ENCODE results near the gene ESPNL. TPM values are rescaled to one million over a fixed set of nuclear protein-coding genes. Genes with fewer than 3 reads are reported as not detected.

Gene ESPNL
- total RNA-seq, 1 donor, result 1.3 TPM

DNA sequence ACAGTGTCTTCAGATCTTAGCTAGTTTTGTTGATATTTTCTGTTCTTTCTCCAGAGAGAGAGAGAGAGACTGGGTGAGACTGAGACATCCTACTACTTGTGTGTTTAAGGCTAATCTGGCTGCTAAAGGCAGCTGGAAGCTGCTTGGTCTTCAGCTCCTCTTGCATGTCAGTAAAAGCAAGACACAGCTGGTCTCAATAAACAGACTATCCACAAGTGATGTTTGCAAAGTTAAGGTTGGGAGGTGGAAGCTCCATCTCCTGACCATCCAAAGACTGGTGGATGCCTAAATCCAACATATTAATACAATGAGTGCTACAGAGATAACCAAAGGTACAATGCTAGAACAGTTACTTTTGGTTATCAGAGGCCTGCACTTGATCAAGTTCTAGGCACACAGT, 76.5 kb downstream of the ESPNL start:
- peak; percentile 59 for DNase-seq (ENCODE audit: low read depth)
- H3K4me3 ChIP-seq (ENCODE audit: low read depth, low read length), result no peak overlapping the region
- TF ChIP-seq, protein P1, sequence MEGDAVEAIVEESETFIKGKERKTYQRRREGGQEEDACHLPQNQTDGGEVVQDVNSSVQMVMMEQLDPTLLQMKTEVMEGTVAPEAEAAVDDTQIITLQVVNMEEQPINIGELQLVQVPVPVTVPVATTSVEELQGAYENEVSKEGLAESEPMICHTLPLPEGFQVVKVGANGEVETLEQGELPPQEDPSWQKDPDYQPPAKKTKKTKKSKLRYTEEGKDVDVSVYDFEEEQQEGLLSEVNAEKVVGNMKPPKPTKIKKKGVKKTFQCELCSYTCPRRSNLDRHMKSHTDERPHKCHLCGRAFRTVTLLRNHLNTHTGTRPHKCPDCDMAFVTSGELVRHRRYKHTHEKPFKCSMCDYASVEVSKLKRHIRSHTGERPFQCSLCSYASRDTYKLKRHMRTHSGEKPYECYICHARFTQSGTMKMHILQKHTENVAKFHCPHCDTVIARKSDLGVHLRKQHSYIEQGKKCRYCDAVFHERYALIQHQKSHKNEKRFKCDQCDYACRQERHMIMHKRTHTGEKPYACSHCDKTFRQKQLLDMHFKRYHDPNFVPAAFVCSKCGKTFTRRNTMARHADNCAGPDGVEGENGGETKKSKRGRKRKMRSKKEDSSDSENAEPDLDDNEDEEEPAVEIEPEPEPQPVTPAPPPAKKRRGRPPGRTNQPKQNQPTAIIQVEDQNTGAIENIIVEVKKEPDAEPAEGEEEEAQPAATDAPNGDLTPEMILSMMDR (IDR thresholded peaks at IDR 0.05; ENCODE audit: insufficient read depth, low read depth, low read length), result no peak

DNA sequence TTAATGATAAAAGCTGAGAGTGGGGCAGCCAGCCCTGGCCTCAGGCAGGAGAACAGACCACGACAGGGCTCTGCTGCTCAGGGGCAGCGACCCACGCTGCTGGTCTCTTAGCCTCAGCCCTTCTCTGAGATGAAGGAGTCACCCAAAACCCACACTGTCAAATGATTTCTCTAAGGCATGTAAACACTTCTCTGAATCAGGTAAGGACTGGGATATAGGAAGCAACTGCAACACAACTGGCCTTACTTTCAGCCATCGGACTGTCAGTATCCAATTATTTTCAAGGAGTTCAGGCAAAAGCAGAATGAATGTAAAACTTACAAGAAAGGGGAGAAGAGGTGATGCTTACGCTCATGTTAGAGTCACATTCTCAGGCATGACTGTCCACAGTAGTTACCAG, 80.4 kb downstream of the ESPNL start:
- TF ChIP-seq, protein P1 (IDR thresholded peaks at IDR 0.05; ENCODE audit: insufficient read depth, low read depth, low read length), result no peak
- H3K4me3 ChIP-seq (ENCODE audit: low read depth, low read length), result no peak overlapping the region
- no peak for DNase-seq (ENCODE audit: low read depth)

DNA sequence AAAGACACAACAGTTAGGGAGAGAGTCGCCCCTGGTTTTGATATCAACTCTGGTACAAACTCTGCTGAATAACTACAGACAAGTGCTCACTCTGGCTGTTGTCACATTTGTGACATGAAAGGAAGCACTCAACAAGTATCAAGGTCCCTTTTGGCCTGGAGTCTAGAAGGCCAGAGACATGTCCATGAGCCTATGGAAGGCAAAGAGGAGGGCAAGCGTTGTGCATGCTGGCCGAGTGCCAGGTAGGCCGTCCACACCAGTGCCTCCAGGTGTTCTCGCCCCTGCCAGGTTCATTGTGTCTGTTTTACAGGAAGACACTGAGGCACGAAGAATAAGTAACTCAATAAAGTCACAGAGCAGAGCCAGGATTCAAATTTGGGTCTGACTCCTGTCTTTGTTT, 82.2 kb downstream of the ESPNL start:
- H3K4me3 ChIP-seq (ENCODE audit: low read depth, low read length), result no peak overlapping the region
- DNase-seq (ENCODE audit: low read depth), result no peak
- TF ChIP-seq, protein P1 (IDR thresholded peaks at IDR 0.05; ENCODE audit: insufficient read depth, low read depth, low read length), result no peak

Other genes starting within 250 kb of the ESPNL start
- gene RAMP1, start 240.7 kb upstream of the ESPNL start, total RNA-seq, result 28.0 and 35.0 TPM in 2 replicates
- 49.3 and 81.6 TPM in 2 replicates for gene UBE2F, start 133.3 kb upstream of the ESPNL start, total RNA-seq
- 12.6 and 18.6 TPM in 2 replicates for gene SCLY, start 39.3 kb upstream of the ESPNL start, total RNA-seq
- 0.43 and 2.3 TPM in 2 replicates for gene KLHL30, start 38.3 kb downstream of the ESPNL start, total RNA-seq
- gene ERFE, start 58.6 kb downstream of the ESPNL start, total RNA-seq, result 0.86 and 2.9 TPM in 2 replicates
- gene ILKAP, start 103.4 kb downstream of the ESPNL start, total RNA-seq, result 21.6 and 22.5 TPM in 2 replicates
- 2.2 and 6.1 TPM in 2 replicates for gene HES6, start 139.7 kb downstream of the ESPNL start, total RNA-seq
- gene PER2, start 188.3 kb downstream of the ESPNL start, total RNA-seq, result 4.3 and 4.5 TPM in 2 replicates
- 7.8 and 8.4 TPM in 2 replicates for gene TRAF3IP1, start 220.2 kb downstream of the ESPNL start, total RNA-seq